ENCODE results near the gene NSD2.
"Not testable (repeated sequence)": the region's sequence is repeated elsewhere in the genome, so short reads cannot be mapped to it uniquely, and the experiment has no call there.

The NSD2 gene

GRCh38 chr4:1842339-1842895, 28.8 kb upstream of the NSD2 start:
- no peak for DNase-seq

DNA sequence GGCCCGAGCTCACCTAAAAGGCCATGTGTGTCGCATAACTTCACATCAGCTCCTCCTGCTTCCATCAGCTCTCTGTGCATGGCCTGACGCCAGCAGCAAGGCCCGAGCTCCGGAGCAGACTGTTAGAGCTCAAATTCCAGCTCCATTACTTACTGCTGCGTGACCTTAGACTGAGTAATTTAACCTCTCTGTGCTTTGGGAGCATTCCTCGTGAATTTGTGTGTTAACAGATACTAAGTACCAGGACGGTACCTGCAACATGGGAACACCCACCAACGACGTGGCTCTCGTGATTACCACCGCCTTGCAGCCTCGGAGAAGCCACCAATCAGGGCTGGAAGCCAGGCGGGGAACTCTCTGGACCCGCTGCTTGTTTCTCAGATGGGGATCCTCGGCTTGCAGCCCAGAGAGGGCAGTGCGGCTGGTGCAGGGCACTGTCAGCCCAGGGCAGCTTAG, 28.2 kb upstream of the NSD2 start:
- DNase-seq, result no peak

GRCh38 chr4:1843852-1844251, 27.3 kb upstream of the NSD2 start:
- no peak for DNase-seq

GRCh38 chr4:1844618-1845017, 26.6 kb upstream of the NSD2 start:
- DNase-seq, result not testable (repeated sequence)

DNA sequence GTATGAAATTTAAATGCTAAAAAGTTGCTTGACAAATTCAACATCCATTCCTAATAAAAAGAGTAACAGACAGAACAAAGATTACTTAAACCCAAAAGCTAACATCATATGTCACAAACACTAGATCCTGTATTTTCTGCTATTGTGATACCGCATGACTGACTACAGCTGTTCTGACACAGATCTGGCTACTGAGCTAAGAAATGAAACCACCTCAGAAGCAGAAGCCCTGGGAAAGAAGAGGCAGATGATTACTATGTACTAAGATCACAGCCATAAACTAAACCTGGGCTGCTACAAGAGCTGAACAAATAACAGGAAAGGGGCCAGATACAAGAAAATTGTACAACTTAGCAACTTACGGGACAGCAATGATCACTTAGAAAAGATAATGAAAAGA, 24.6 kb upstream of the NSD2 start:
- DNase-seq, result no peak

DNA sequence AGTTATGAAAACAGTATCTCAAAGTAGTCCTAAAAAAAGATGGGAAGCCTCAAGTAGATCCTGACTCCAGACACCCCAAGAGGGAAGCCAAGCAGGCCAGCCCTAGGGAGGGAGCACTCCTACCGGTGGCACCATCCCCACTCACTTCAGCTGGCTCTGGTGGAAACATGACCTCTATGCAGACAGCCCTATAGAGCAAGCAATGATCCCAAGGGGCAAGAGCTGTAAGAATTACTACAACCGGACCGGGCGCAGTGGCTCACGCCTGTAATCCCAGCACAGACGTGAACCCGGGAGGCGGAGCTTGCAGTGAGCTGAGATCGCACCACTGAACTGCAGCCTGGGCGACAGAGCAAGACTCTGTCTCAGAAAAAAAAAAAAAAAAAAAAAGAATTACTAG, 20.9 kb upstream of the NSD2 start:
- no peak for DNase-seq

DNA sequence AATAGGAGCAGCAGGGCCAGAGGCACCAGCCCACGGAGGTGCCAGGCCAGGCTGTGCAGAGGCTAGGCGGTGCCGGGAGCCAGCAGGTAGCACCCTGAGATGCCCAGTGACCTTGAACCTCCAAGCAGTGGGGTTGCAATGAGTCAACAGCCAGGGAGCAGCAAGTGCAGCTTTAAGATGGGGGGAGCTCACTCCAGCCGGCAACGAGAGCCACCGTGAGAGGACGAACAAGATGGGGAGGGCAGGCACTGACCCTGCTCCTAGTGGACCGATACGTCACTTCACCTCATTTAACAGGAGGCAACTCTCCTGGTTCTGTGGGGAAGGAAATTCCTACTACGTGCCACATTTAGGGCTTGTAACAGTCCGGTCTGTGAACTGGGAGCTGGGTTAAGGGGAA, 20.0 kb upstream of the NSD2 start:
- no peak for DNase-seq

GRCh38 chr4:1851575-1852410, 19.4 kb upstream of the NSD2 start:
- no peak for DNase-seq

GRCh38 chr4:1852904-1853623, 18.1 kb upstream of the NSD2 start:
- no peak for DNase-seq

GRCh38 chr4:1854752-1855151, 16.4 kb upstream of the NSD2 start:
- no peak for DNase-seq

- DNase-seq, result peak; percentile 49
Observed at GRCh38 chr4:1855333-1856070, 15.7 kb upstream of the NSD2 start.

- DNase-seq, result peak; percentile 94
Observed at GRCh38 chr4:1856071-1856942, 14.9 kb upstream of the NSD2 start, which contains the start of gene LETM1. Gene LETM1 (minus strand): TSS chr4:1856156. CDS start chr4:1855950, 206 bp downstream.

DNA sequence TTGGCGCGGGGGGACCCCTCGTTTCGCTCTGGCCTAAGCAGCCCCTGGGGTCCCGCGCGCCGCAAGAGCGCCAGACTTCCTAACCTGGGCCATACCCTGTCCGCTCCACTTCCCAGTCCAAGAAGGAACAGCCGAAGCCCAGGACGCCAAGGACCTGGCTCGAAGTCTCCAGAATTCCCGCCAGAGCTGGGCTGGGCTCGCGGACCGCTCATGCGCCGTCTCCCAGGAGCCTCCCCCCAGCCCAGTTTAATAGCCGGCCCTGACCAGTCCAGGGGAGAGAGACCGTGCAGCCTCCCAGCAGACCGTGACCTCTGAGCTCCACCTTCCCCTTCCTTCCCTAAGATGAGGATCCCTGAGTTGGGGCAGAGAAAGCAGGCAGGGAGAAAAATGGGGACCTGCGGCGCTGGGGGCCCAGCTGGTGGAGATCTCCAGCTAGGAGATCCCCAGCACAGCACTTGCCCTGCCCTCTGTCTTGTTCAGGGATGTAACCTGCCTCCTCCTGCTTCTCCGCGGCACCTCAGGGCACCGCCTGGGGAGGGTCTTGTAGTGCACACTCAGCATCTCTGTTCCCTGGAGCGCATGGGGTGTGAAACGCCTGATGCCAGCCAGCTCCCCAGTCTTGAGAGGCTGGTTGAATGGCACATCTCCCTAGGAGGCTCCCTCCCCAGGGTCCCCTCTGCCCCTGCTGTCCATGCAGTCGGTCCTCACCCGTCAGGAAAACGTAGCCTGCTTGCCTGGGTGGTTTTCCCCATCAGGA, 14.1 kb upstream of the NSD2 start:
- peak; percentile 57 for DNase-seq

DNA sequence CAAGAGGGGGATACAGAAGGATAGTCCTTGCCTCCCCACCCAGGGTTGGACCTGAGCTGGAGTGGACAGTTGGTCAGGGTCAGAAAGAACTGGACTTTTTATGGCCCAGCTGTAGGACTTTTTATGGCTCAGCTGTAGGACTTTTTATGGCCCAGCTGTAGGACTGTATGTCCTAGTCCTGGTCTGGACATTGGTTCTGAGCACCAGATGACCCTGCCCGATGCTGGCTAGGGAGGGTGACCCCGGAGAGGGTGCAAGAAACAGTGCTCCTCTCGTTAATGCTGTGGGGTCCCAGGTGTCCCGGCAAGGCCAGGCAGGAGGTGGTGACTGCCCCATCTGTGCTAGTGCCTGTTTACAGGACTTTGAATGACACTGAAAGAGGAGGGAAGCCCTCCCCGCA, 13.3 kb upstream of the NSD2 start:
- DNase-seq, result no peak

GRCh38 chr4:1859389-1859753, 11.8 kb upstream of the NSD2 start:
- no peak for DNase-seq

- DNase-seq, result no peak
Observed at GRCh38 chr4:1862055-1862911, 8.9 kb upstream of the NSD2 start.

DNA sequence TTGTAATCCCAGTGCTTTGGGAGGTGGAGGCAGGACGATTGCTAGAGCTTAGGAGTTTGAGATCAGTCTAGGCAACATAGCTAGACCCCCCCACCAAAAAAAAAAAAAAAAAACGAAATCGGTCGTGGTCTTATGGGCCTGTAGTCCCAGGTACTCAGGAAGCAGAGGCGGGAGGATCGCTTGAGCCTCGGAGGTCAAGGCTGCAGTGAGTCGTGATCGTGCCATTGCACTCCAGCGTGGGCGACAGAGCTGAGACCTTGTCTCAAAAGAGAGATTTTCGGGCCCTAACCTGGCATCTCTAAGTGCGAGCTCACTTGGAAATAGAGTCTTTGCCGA, 8.3 kb upstream of the NSD2 start:
- no peak for DNase-seq

GRCh38 chr4:1863297-1864033, 7.7 kb upstream of the NSD2 start:
- peak; percentile 19 for DNase-seq

DNA sequence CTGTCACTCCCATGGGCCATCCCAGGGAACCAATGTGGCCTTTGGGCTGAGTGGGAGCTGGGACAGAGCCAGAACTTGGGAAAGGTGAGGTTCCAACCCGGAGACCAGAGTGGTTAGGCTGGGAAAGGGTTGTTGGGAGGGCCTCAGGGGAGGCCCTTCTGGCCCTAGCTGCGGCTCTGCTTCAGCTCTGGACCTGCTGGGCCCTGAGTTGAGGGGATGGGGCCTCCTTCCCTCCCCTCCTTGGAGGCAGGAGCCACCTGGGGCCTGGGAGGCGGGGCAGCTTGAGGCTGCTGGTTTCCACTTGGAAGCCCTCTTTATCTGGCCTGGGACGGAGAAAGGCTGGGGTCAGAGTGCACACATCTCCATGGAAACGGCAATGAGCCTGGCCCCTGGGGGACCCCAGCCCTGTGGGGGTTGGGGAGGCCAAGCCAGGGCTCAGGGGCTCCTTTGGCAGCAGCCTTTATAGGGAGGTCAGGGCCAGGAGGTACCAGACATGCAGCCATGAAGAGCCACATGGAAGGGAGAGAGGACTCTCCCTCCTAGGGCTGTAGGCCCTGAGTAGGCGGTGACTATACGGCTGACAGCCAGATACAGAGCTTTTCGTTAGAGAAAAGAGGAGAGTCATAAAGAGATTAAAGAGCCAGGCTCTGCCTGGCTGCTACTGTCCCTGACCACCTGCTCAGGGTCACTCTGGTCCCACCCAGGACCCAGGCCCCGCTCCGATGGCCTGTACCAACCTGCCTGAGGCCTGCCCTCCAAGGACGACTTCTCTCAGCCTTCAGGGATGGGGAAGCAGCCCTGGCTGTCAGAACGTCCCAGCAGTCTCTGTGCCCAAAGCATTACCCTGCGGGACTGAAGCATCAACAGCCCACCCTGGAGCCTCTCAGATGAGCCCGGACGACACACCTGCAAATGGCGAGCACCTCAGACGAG, 6.9 kb upstream of the NSD2 start:
- peak; percentile 73 for DNase-seq
